GM12891 (cell line): Measurements from ENCODE around the gene ITGA2B.

ENCODE experiments used
- POLR2A ChIP-seq: IDR thresholded peaks from 2 replicates; pipeline ENCODE4 v1.6.1; 2011; ENCODE audit warnings: low read depth, low read length, control low read depth
- POLR2AphosphoS5 ChIP-seq: IDR thresholded peaks from 2 replicates; pipeline ENCODE4 v1.6.1; 2011; ENCODE audit warnings: low read depth, low read length, control low read depth

- no peak for TF ChIP-seq POLR2AphosphoS5
- no peak for TF ChIP-seq POLR2A
Observed at GRCh38 chr17:44351961-44352827, 37.3 kb downstream of the ITGA2B start.
